Panc1 (cell line): Measurements from ENCODE around the gene TSPAN4. TPM values are rescaled to one million over a fixed set of nuclear protein-coding genes. Genes with fewer than 3 reads are reported as not detected.

Experiments used
- ATAC-seq: fragments of 200-7000 bp; cut with Tn5 transposase; 2 replicates; pipeline ENCODE4 v1.9.1; 2020; ENCODE audit warnings: mild to moderate bottlenecking, moderate library complexity
- BruUV-seq: library from RNA; stranded (reverse); fragments of 400-500 nt; replicated peaks from 2 replicates; lab custom pipeline; 2021; lab: Mats Ljungman, UMichigan
- CTCF ChIA-PET: fragments of 300-600 bp; sonication (Branson Sonifier 250); formaldehyde crosslinking; loops from one replicate; lab custom pipeline; 2022; ENCODE audit warnings: antibody characterized with exemption; lab: Charles Lee
- POLR2A ChIA-PET: fragments of 300-600 bp; sonication (Branson Sonifier 250); formaldehyde crosslinking; loops from one replicate; lab custom pipeline; 2022; ENCODE audit warnings: antibody characterized with exemption; lab: Charles Lee
- DNase-seq: peaks from one replicate; pipeline ENCODE4 v3.0.0-alpha.2; 2010; ENCODE audit warnings: low read depth, low spot score
- H3K27ac ChIP-seq: 2 replicates; pipeline ENCODE4 v1.5.1; 2011; ENCODE audit warnings: mild to moderate bottlenecking, low read length, inconsistent platforms
- H3K27me3 ChIP-seq: fragments of 200-500 bp; sonication (Bioruptor generic); 2 replicates; pipeline ENCODE4 v1.6.0; 2014; ENCODE audit warnings: low read length, inconsistent platforms; ENCODE audit not compliant: control insufficient read depth, insufficient read depth
- H3K36me3 ChIP-seq: fragments of 200-500 bp; sonication (Bioruptor generic); 2 replicates; pipeline ENCODE4 v1.5.1; 2014; ENCODE audit warnings: inconsistent platforms, mild to moderate bottlenecking, low read length, moderate library complexity; ENCODE audit not compliant: control insufficient read depth, insufficient read depth
- H3K4me1 ChIP-seq: 2 replicates; pipeline ENCODE4 v1.5.1; 2011; ENCODE audit warnings: inconsistent platforms, mild to moderate bottlenecking, low read length, moderate library complexity; ENCODE audit not compliant: control insufficient read depth, insufficient read depth
- H3K4me3 ChIP-seq, 2 experiments: 2 replicates each; pipeline ENCODE4 v1.5.1; 2011 to 2012; ENCODE audit warnings: low read depth in 2 of 2, low read length in 2 of 2, mild to moderate bottlenecking in 2 of 2, inconsistent platforms in 1 of 2, moderate library complexity in 1 of 2
- H3K9me3 ChIP-seq: fragments of 200-500 bp; sonication (Bioruptor generic); 2 replicates; pipeline ENCODE4 v1.5.1; 2014; ENCODE audit warnings: low read depth, mild to moderate bottlenecking, inconsistent platforms, low read length, moderate library complexity; ENCODE audit not compliant: control insufficient read depth, insufficient read depth
- CTCF ChIP-seq: fragments of 450-650 bp; IDR thresholded peaks from 2 replicates; pipeline ENCODE4 v1.5.1; 2017; ENCODE audit warnings: mild to moderate bottlenecking
- POLR2AphosphoS5 ChIP-seq: IDR thresholded peaks from 2 replicates; pipeline ENCODE4 v1.6.1; 2012; ENCODE audit warnings: mild to moderate bottlenecking, low read depth, low read length, moderate library complexity
- SIN3A ChIP-seq: IDR thresholded peaks from 2 replicates; pipeline ENCODE4 v1.6.1; 2012; ENCODE audit warnings: low read depth, mild to moderate bottlenecking, low read length, moderate library complexity, borderline replicate concordance; ENCODE audit not compliant: insufficient read depth
- TCF7L2 ChIP-seq: IDR thresholded peaks from 2 replicates; pipeline ENCODE4 v1.6.1; 2011; ENCODE audit warnings: mild to moderate bottlenecking, low read depth, low read length, inconsistent platforms
- in situ Hi-C: cut with HindIII; loops from 2 replicates; pipeline ENCODE4 v1.10.0; 2016; ENCODE audit warnings: low sequenced_read_pairs, low pct_unique_long_range_greater_than_20kb
- intact Hi-C: fragments of 100-400 bp; cut with micrococcal nuclease; formaldehyde crosslinking; loops from one replicate; pipeline ENCODE4 v1.10.0; 2022; ENCODE audit not compliant: unreplicated experiment
- total RNA-seq: library from RNA; stranded (reverse); gene quantifications from one replicate; pipeline ENCODE4 v1.2.1, GENCODE V29; 2021; ENCODE audit not compliant: unreplicated experiment
- TF ChIP-seq, protein P1 (sequence below), 2 experiments: IDR thresholded peaks; 2 replicates each; pipeline ENCODE4 v1.6.1; 2011 to 2012; ENCODE audit warnings: low read depth in 2 of 2, control low read depth in 1 of 2, low read length in 1 of 2, mild to moderate bottlenecking in 1 of 2, moderate library complexity in 1 of 2; ENCODE audit not compliant: insufficient read depth in 1 of 2

The TSPAN4 gene
- total RNA-seq, 1 experiment from 2014 or later = 187 TPM

- POLR2A ChIA-PET = interaction anchor here (0.6 kb wide), 2 partner anchors 9 to 26 kb away, joined by 5 to 6 read pairs; partner anchors contain the start of gene CRACR2B
- H3K4me1 ChIP-seq = peaks cover 68% of the 10 kb centered on the region
- BruUV-seq = no TSS peak
- H3K27ac ChIP-seq = peak overlapping the region; percentile 92
- intact Hi-C loops = no loop called here
- TF ChIP-seq CTCF = no peak
- no peak overlapping the region for H3K4me3 ChIP-seq
- no peak for DNase-seq
- ATAC-seq = no peak
- H3K27me3 ChIP-seq = no peaks in the 10 kb centered on the region
- CTCF ChIA-PET = no interaction called here
- H3K9me3 ChIP-seq = no peaks in the 10 kb centered on the region
- H3K36me3 ChIP-seq = peaks cover 5% of the 10 kb centered on the region; the same call in 1 of the 2 replicates
- in situ Hi-C loops = no loop called here
These were observed 6.0 kb upstream of the TSPAN4 start for GRCh38 chr11:836700-837099.

GRCh38 chr11:837189-837989, 5.3 kb upstream of the TSPAN4 start:
- Histone ChIP-seq H3K36me3 (peaks cover 5% of the 10 kb centered on the region; the same call in 1 of the 2 replicates), H3K27me3 (no peaks in the 10 kb centered on the region), H3K4me3 (no peak overlapping the region; a peak in 1 of 4 replicates), H3K27ac (peak overlapping the region; percentile 92), H3K9me3 (no peaks in the 10 kb centered on the region), H3K4me1 (peaks cover 63% of the 10 kb centered on the region)
- ChIA-PET POLR2A (interaction anchor here (0.6 kb wide), 2 partner anchors 10 to 27 kb away, joined by 5 to 6 read pairs; partner anchors contain the start of gene CRACR2B), CTCF (interaction anchor here (0.7 kb wide), 1 partner anchor 213 kb away, joined by 8 read pairs; no protein-coding TSS in a partner anchor)
- no TSS peak for BruUV-seq
- no peak for DNase-seq
- in situ Hi-C loops (no loop called here), intact Hi-C loops (no loop called here)
- TF ChIP-seq TCF7L2 (0 out of 2 replicates have a peak, but pooled peaks have one; percentile 8), POLR2AphosphoS5 (peak; percentile 70), SIN3A (peak; percentile 45; the same call in 1 of the 2 replicates)
- TF ChIP-seq, protein P1, sequence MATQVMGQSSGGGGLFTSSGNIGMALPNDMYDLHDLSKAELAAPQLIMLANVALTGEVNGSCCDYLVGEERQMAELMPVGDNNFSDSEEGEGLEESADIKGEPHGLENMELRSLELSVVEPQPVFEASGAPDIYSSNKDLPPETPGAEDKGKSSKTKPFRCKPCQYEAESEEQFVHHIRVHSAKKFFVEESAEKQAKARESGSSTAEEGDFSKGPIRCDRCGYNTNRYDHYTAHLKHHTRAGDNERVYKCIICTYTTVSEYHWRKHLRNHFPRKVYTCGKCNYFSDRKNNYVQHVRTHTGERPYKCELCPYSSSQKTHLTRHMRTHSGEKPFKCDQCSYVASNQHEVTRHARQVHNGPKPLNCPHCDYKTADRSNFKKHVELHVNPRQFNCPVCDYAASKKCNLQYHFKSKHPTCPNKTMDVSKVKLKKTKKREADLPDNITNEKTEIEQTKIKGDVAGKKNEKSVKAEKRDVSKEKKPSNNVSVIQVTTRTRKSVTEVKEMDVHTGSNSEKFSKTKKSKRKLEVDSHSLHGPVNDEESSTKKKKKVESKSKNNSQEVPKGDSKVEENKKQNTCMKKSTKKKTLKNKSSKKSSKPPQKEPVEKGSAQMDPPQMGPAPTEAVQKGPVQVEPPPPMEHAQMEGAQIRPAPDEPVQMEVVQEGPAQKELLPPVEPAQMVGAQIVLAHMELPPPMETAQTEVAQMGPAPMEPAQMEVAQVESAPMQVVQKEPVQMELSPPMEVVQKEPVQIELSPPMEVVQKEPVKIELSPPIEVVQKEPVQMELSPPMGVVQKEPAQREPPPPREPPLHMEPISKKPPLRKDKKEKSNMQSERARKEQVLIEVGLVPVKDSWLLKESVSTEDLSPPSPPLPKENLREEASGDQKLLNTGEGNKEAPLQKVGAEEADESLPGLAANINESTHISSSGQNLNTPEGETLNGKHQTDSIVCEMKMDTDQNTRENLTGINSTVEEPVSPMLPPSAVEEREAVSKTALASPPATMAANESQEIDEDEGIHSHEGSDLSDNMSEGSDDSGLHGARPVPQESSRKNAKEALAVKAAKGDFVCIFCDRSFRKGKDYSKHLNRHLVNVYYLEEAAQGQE (IDR thresholded peaks at IDR 0.05; ENCODE audit: insufficient read depth in 1 of 2, low read depth in 2 of 2, low read length in 1 of 2) = no peak
- peak; percentile 17 for ATAC-seq

DNA sequence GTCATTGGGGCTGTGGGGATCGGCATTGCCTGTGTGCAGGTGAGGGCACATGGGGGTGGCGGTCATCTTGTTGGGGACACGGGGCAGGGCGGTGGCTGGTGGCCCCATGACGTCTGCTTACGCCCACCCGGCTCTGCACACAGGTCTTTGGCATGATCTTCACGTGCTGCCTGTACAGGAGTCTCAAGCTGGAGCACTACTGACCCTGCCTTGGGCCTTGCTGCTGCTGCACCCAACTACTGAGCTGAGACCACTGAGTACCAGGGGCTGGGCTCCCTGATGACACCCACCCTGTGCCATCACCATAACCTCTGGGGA, 4.7 kb upstream of the TSPAN4 start:
- H3K27me3 ChIP-seq = no peaks in the 10 kb centered on the region
- H3K4me3 ChIP-seq = no peak overlapping the region
- peaks cover 5% of the 10 kb centered on the region; the same call in 1 of the 2 replicates for H3K36me3 ChIP-seq
- ATAC-seq = peak; percentile 5
- no peaks in the 10 kb centered on the region for H3K9me3 ChIP-seq
- CTCF ChIA-PET = interaction anchor here (0.7 to 1.3 kb wide), 2 partner anchors 17 to 213 kb away, joined by 3 to 8 read pairs; no protein-coding TSS in a partner anchor
- TF ChIP-seq POLR2AphosphoS5 (peak; percentile 9; the same call in 1 of the 2 replicates), SIN3A (no peak), TCF7L2 (no peak)
- POLR2A ChIA-PET = no interaction called here
- peaks cover 63% of the 10 kb centered on the region for H3K4me1 ChIP-seq
- BruUV-seq = no TSS peak
- peak overlapping the region; percentile 92 for H3K27ac ChIP-seq
- intact Hi-C loops = no loop called here
- in situ Hi-C loops = no loop called here
- no peak for DNase-seq
